SK-N-SH treated with all-trans-retinoic acid at 6 μM for 48 hours (cell line): Measurements from ENCODE around the gene SLC16A12.

Source experiments
- ARNTL ChIP-seq: fragments of 450-650 bp; formaldehyde crosslinking; IDR thresholded peaks from 2 replicates; pipeline ENCODE4 v1.5.0; 2020; ENCODE audit warnings: low read depth, mild to moderate bottlenecking, moderate library complexity, borderline replicate concordance
- ZNF565 ChIP-seq: fragments of 450-650 bp; formaldehyde crosslinking; conservative IDR thresholded peaks from 2 replicates; pipeline ENCODE4 v1.5.0; 2020; ENCODE audit warnings: low read depth, mild to moderate bottlenecking, moderate library complexity
- TF ChIP-seq, protein P1 (sequence below): fragments of 250-450 bp; sonication (Bioruptor Pico); IDR thresholded peaks from 2 replicates; pipeline ENCODE4 v1.8.0; 2021; ENCODE audit warnings: low read depth, mild to moderate bottlenecking, moderate library complexity, borderline replicate concordance
- TF ChIP-seq, protein P2 (sequence below): fragments of 250-450 bp; sonication (Bioruptor Pico); IDR thresholded peaks from 2 replicates; pipeline ENCODE4 v1.8.0; 2020; ENCODE audit warnings: mild to moderate bottlenecking, moderate library complexity, borderline replicate concordance

DNA sequence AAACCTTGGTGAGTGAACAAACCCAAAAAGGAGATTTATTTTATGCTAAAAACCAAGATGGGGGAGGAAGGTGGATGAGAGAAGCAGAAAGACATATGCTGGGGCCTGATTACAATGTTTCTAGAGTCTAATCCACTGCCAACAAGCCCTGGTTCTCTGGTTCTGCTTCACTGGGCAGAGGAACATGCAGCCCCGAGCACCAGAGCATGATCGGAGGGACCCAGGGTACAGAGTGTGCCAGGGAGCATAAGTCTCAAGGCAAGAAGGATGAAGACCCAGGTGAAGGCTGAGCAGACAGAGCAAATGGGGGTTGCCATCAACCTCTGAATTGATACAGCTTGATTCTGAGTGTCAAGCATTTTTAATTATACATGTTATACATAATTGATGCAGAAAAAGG, 30.7 kb downstream of the SLC16A12 start:
- TF ChIP-seq, protein P1, sequence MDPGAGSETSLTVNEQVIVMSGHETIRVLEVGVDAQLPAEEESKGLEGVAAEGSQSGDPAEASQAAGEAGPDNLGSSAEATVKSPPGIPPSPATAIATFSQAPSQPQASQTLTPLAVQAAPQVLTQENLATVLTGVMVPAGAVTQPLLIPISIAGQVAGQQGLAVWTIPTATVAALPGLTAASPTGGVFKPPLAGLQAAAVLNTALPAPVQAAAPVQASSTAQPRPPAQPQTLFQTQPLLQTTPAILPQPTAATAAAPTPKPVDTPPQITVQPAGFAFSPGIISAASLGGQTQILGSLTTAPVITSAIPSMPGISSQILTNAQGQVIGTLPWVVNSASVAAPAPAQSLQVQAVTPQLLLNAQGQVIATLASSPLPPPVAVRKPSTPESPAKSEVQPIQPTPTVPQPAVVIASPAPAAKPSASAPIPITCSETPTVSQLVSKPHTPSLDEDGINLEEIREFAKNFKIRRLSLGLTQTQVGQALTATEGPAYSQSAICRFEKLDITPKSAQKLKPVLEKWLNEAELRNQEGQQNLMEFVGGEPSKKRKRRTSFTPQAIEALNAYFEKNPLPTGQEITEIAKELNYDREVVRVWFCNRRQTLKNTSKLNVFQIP (CRISPR knock-in tag), result no peak
- TF ChIP-seq ZNF565 (CRISPR knock-in tag) (no peak), ARNTL (CRISPR knock-in tag) (no peak)
- TF ChIP-seq, protein P2, sequence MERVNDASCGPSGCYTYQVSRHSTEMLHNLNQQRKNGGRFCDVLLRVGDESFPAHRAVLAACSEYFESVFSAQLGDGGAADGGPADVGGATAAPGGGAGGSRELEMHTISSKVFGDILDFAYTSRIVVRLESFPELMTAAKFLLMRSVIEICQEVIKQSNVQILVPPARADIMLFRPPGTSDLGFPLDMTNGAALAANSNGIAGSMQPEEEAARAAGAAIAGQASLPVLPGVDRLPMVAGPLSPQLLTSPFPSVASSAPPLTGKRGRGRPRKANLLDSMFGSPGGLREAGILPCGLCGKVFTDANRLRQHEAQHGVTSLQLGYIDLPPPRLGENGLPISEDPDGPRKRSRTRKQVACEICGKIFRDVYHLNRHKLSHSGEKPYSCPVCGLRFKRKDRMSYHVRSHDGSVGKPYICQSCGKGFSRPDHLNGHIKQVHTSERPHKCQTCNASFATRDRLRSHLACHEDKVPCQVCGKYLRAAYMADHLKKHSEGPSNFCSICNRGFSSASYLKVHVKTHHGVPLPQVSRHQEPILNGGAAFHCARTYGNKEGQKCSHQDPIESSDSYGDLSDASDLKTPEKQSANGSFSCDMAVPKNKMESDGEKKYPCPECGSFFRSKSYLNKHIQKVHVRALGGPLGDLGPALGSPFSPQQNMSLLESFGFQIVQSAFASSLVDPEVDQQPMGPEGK (CRISPR knock-in tag), result no peak
